KG1 (cell line): ENCODE data around the gene TCEA2.

Experiments used
- DNase-seq: peaks from one replicate; lab custom pipeline; 2025; lab: John Stamatoyannopoulos, UW

TCEA2 gene

GRCh38 chr20:64093013-64093503 lies 30.1 kb downstream of the TCEA2 start:
- DNase-seq = no peak

- DNase-seq = no peak
Observed at GRCh38 chr20:64095455-64095854, 32.5 kb downstream of the TCEA2 start.

- no peak for DNase-seq
Observed at GRCh38 chr20:64095927-64096326, 32.9 kb downstream of the TCEA2 start.

- DNase-seq = no peak
Observed at GRCh38 chr20:64096535-64096934, 33.5 kb downstream of the TCEA2 start.

GRCh38 chr20:64098471-64099013 lies 35.5 kb downstream of the TCEA2 start:
- DNase-seq = no peak

GRCh38 chr20:64099086-64099786 lies 36.2 kb downstream of the TCEA2 start:
- no peak for DNase-seq

- DNase-seq = no peak
Observed at GRCh38 chr20:64099880-64100565, 37.0 kb downstream of the TCEA2 start.

GRCh38 chr20:64100566-64100888 lies 37.5 kb downstream of the TCEA2 start:
- DNase-seq = no peak

- no peak for DNase-seq
Observed at GRCh38 chr20:64100946-64101688, 38.1 kb downstream of the TCEA2 start.

- no peak for DNase-seq
Observed at GRCh38 chr20:64101731-64102621, 39.0 kb downstream of the TCEA2 start.

GRCh38 chr20:64102647-64103354 lies 39.8 kb downstream of the TCEA2 start:
- DNase-seq = no peak

- no peak for DNase-seq
Observed at GRCh38 chr20:64103871-64104666, 41.1 kb downstream of the TCEA2 start.

GRCh38 chr20:64104667-64105451 lies 41.9 kb downstream of the TCEA2 start:
- DNase-seq = no peak

GRCh38 chr20:64105846-64106434 lies 42.9 kb downstream of the TCEA2 start:
- DNase-seq = no peak

GRCh38 chr20:64106435-64106961 lies 43.5 kb downstream of the TCEA2 start:
- DNase-seq = no peak

GRCh38 chr20:64106981-64107735 lies 44.2 kb downstream of the TCEA2 start, which contains the start of gene NPBWR2:
NPBWR2 (minus strand) TSS chr20:64107565; CDS start chr20:64106831, 734 bp downstream.
- no peak for DNase-seq

GRCh38 chr20:64107736-64108457 lies 44.9 kb downstream of the TCEA2 start:
- no peak for DNase-seq
